Thyroid gland (tissue), 4 donors: ENCODE measurements around the gene BICD1.

ENCODE experiments used
- CTCF ChIP-seq, 6 experiments: fragments of 200-600 bp in 3 of 6; fragments of 450-650 bp in 3 of 6; sonication (generic) in 3 of 6; IDR thresholded peaks; one replicate each; pipeline ENCODE4 v1.5.1; 2016 to 2019; ENCODE audit warnings: antibody characterized with exemption in 6 of 6, mild to moderate bottlenecking in 2 of 6, inconsistent platforms in 1 of 6, moderate library complexity in 1 of 6
- POLR2A ChIP-seq, 2 donors: fragments of 450-650 bp; IDR thresholded peaks; one replicate each; pipeline ENCODE4 v1.6.1; 2017; ENCODE audit warnings: antibody characterized with exemption in 2 of 2, mild to moderate bottlenecking in 2 of 2, moderate library complexity in 1 of 2

- TF ChIP-seq CTCF (IDR thresholded peaks at IDR 0.05) (no peak), POLR2A (IDR thresholded peaks at IDR 0.05) (no peak)
These were observed 272.6 kb downstream of the BICD1 start for GRCh38 chr12:32379213-32379612.
